KMS-11 (cell line): ENCODE measurements around the gene TMEM63B.
"Not testable (repeated sequence)": the region's sequence is repeated elsewhere in the genome, so short reads cannot be mapped to it uniquely, and the experiment has no call there.

ENCODE experiments used
- H2AFZ ChIP-seq: fragments of 200-600 bp; sonication (generic); 2 replicates; pipeline ENCODE4 v1.6.1; 2016; ENCODE audit warnings: antibody characterized with exemption, mixed run types, low read depth
- H3K27ac ChIP-seq: fragments of 200-600 bp; sonication (generic); 2 replicates; pipeline ENCODE4 v1.6.1; 2016; ENCODE audit warnings: mild to moderate bottlenecking, mixed run types
- H3K27me3 ChIP-seq: fragments of 200-600 bp; sonication (generic); 2 replicates; pipeline ENCODE4 v1.6.1; 2017; ENCODE audit warnings: mild to moderate bottlenecking, low read depth, mixed run types, moderate library complexity; ENCODE audit not compliant: insufficient read depth
- H3K36me3 ChIP-seq: fragments of 200-600 bp; sonication (generic); 2 replicates; pipeline ENCODE4 v1.6.1; 2017; ENCODE audit warnings: mild to moderate bottlenecking, mixed run types; ENCODE audit not compliant: insufficient read depth
- H3K4me1 ChIP-seq: fragments of 200-600 bp; sonication (generic); 2 replicates; pipeline ENCODE4 v1.6.1; 2016; ENCODE audit warnings: mild to moderate bottlenecking, low read depth, mixed run types; ENCODE audit not compliant: poor library complexity, severe bottlenecking
- H3K4me2 ChIP-seq: fragments of 200-600 bp; sonication (generic); 2 replicates; pipeline ENCODE4 v1.7.0; 2016; ENCODE audit warnings: mild to moderate bottlenecking, mixed run types
- H3K4me3 ChIP-seq: fragments of 200-600 bp; sonication (generic); IDR thresholded peaks from 2 replicates; pipeline ENCODE4 v1.6.1; 2017; ENCODE audit warnings: low read depth, low read length, mixed read lengths; ENCODE audit not compliant: insufficient read depth
- H3K79me2 ChIP-seq: fragments of 200-600 bp; sonication (generic); 2 replicates; pipeline ENCODE4 v1.6.1; 2016; ENCODE audit warnings: low read depth, mixed run types; ENCODE audit not compliant: insufficient read depth
- H3K9ac ChIP-seq: fragments of 200-600 bp; sonication (generic); 2 replicates; pipeline ENCODE4 v1.6.1; 2016; ENCODE audit warnings: mild to moderate bottlenecking, mixed run types
- H4K20me1 ChIP-seq: fragments of 200-600 bp; sonication (generic); 2 replicates; pipeline ENCODE4 v1.6.1; 2016; ENCODE audit warnings: mild to moderate bottlenecking, mixed run types; ENCODE audit not compliant: insufficient read depth
- CTCF ChIP-seq: fragments of 200-600 bp; sonication (generic); conservative IDR thresholded peaks from 2 replicates; pipeline ENCODE4 v1.6.1; 2017; ENCODE audit warnings: low read depth, mild to moderate bottlenecking, antibody characterized with exemption, low read length, moderate library complexity, mixed read lengths

The TMEM63B gene

GRCh38 chr6:44190715-44191114 is 63.4 kb downstream of the TMEM63B start:
- no peak overlapping the region for H2AFZ ChIP-seq
- no peaks in the 10 kb centered on the region for H4K20me1 ChIP-seq
- H3K9ac ChIP-seq: no peak overlapping the region
- no peak overlapping the region for H3K27ac ChIP-seq
- H3K4me3 ChIP-seq: no peak overlapping the region
- H3K4me1 ChIP-seq: no peaks in the 10 kb centered on the region
- no peaks in the 10 kb centered on the region for H3K27me3 ChIP-seq
- H3K79me2 ChIP-seq: no peaks in the 10 kb centered on the region
- H3K4me2 ChIP-seq: no peak overlapping the region
- no peaks in the 10 kb centered on the region for H3K36me3 ChIP-seq
- TF ChIP-seq CTCF: no peak

- Histone ChIP-seq H3K4me1 (no peaks in the 10 kb centered on the region), H3K79me2 (no peaks in the 10 kb centered on the region), H3K4me2 (no peak overlapping the region), H3K36me3 (no peaks in the 10 kb centered on the region), H3K27me3 (no peaks in the 10 kb centered on the region), H3K4me3 (no peak overlapping the region), H2AFZ (no peak overlapping the region; the same call in 1 of the 2 replicates), H3K9ac (no peak overlapping the region), H3K27ac (no peak overlapping the region), H4K20me1 (no peaks in the 10 kb centered on the region)
- no peak for TF ChIP-seq CTCF
Observed at GRCh38 chr6:44192428-44193041, 65.2 kb downstream of the TMEM63B start.

GRCh38 chr6:44193307-44193910 is 66.1 kb downstream of the TMEM63B start:
- Histone ChIP-seq H3K27ac (no peak overlapping the region), H3K27me3 (no peaks in the 10 kb centered on the region), H4K20me1 (no peaks in the 10 kb centered on the region), H3K79me2 (no peaks in the 10 kb centered on the region), H3K36me3 (no peaks in the 10 kb centered on the region), H3K9ac (no peak overlapping the region), H3K4me2 (no peak overlapping the region), H3K4me3 (no peak overlapping the region), H2AFZ (no peak overlapping the region), H3K4me1 (no peaks in the 10 kb centered on the region)
- TF ChIP-seq CTCF: no peak

- Histone ChIP-seq H2AFZ (no peak overlapping the region), H3K4me2 (no peak overlapping the region), H3K9ac (no peak overlapping the region), H3K4me3 (no peak overlapping the region), H4K20me1 (no peaks in the 10 kb centered on the region), H3K36me3 (no peaks in the 10 kb centered on the region), H3K27me3 (no peaks in the 10 kb centered on the region), H3K79me2 (no peaks in the 10 kb centered on the region), H3K27ac (no peak overlapping the region), H3K4me1 (no peaks in the 10 kb centered on the region)
- TF ChIP-seq CTCF: no peak
Observed at GRCh38 chr6:44194326-44194725, 67.0 kb downstream of the TMEM63B start.

GRCh38 chr6:44196351-44196750 is 69.0 kb downstream of the TMEM63B start:
- H3K4me1 ChIP-seq, H3K9ac ChIP-seq, H3K36me3 ChIP-seq, H3K4me3 ChIP-seq, H3K79me2 ChIP-seq, H3K4me2 ChIP-seq, H4K20me1 ChIP-seq, H2AFZ ChIP-seq, H3K27me3 ChIP-seq, H3K27ac ChIP-seq: not testable (repeated sequence)
